Endothelial cell of umbilical vein (primary cell): ENCODE results near the gene SYNDIG1. TPM values are rescaled to one million over a fixed set of nuclear protein-coding genes. Genes with fewer than 3 reads are reported as not detected.

Source experiments
- BruUV-seq: library from RNA; stranded (reverse); fragments of 400-500 nt; replicated peaks from 2 replicates; lab custom pipeline; 2021; lab: Mats Ljungman, UMichigan
- CTCF ChIA-PET: fragments of 300-600, 350-600 bp; sonication (Branson Sonifier 250); formaldehyde crosslinking; loops from one replicate; lab custom pipeline; 2021; ENCODE audit warnings: antibody characterized with exemption, inconsistent platforms; lab: Charles Lee
- POLR2A ChIA-PET: fragments of 300-600, 350-600 bp; sonication (Branson Sonifier 250); formaldehyde crosslinking; loops from one replicate; lab custom pipeline; 2021; ENCODE audit warnings: antibody characterized with exemption, inconsistent platforms; lab: Charles Lee
- DNase-seq: peaks from one replicate; pipeline ENCODE4 v3.0.0-alpha.2; 2011; ENCODE audit warnings: low read depth, low spot score
- FAIRE-seq: peaks from 2 replicates; lab custom pipeline; 2011; peaks lifted over from hg19 to GRCh38; lab: Jason Lieb, UNC
- H2AFZ ChIP-seq: 2 replicates; pipeline ENCODE4 v1.6.0; 2012; ENCODE audit warnings: low read depth, low read length, control low read depth, inconsistent platforms
- H3K27ac ChIP-seq: 2 replicates; pipeline ENCODE4 v1.5.1; 2011; ENCODE audit warnings: low read depth, mild to moderate bottlenecking, control low read depth, low read length, moderate library complexity; ENCODE audit not compliant: insufficient read depth
- H3K27me3 ChIP-seq, 2 experiments: 2 replicates each; pipeline versions ENCODE4 v1.6.0 to v1.6.1; 2011; ENCODE audit warnings: low read length in 2 of 2, mixed read lengths in 1 of 2; ENCODE audit not compliant: control insufficient read depth in 2 of 2, insufficient read depth in 2 of 2
- H3K36me3 ChIP-seq, 2 experiments: 2 replicates in 1 of 2; 3 replicates in 1 of 2; pipeline ENCODE4 v1.5.1; 2011; ENCODE audit warnings: low read length in 2 of 2, mild to moderate bottlenecking in 1 of 2, moderate library complexity in 1 of 2; ENCODE audit not compliant: control insufficient read depth in 2 of 2, insufficient read depth in 2 of 2; ENCODE audit errors: extremely low read depth in 1 of 2
- H3K4me1 ChIP-seq: 3 replicates; pipeline ENCODE4 v1.5.1; 2011; ENCODE audit warnings: mild to moderate bottlenecking, low read length; ENCODE audit not compliant: control insufficient read depth, insufficient read depth; ENCODE audit errors: extremely low read depth
- H3K4me2 ChIP-seq: 2 replicates; pipeline ENCODE4 v1.6.1; 2011; ENCODE audit warnings: low read length, control low read depth, mixed read lengths; ENCODE audit not compliant: insufficient read depth
- H3K4me3 ChIP-seq, 3 experiments: fragments of 200-600 bp in 1 of 3; sonication (generic), shearing (Covaris generic) in 1 of 3; replicated peaks in 1 of 3; 2 replicates each; pipeline ENCODE4 v1.5.1; 2011 to 2016; ENCODE audit warnings: control low read depth in 3 of 3, low read length in 3 of 3, mild to moderate bottlenecking in 2 of 3, inconsistent platforms in 1 of 3, low read depth in 1 of 3, moderate library complexity in 1 of 3; ENCODE audit not compliant: insufficient read depth in 1 of 3
- H3K79me2 ChIP-seq: 2 replicates; pipeline ENCODE4 v1.6.0; 2012; ENCODE audit warnings: low read length, inconsistent platforms; ENCODE audit not compliant: control insufficient read depth, insufficient read depth
- H3K9ac ChIP-seq: replicated peaks from 2 replicates; pipeline ENCODE3; 2011; ENCODE audit warnings: low read length, control low read depth; ENCODE audit not compliant: insufficient read depth; ENCODE audit errors: extremely low read depth
- H3K9me1 ChIP-seq: replicated peaks from 3 replicates; pipeline ENCODE4 v1.6.0; 2011; ENCODE audit warnings: mild to moderate bottlenecking, low read length; ENCODE audit not compliant: control insufficient read depth, insufficient read depth; ENCODE audit errors: extremely low read depth
- H3K9me3 ChIP-seq: replicated peaks from 2 replicates; pipeline ENCODE4 v1.5.1; 2012; ENCODE audit warnings: low read length, inconsistent platforms; ENCODE audit not compliant: control insufficient read depth, insufficient read depth
- H4K20me1 ChIP-seq: replicated peaks from 2 replicates; pipeline ENCODE3; 2011; ENCODE audit warnings: mild to moderate bottlenecking, low read length; ENCODE audit not compliant: control insufficient read depth, insufficient read depth; ENCODE audit errors: extremely low read depth
- CTCF ChIP-seq, 2 donors: IDR thresholded peaks; 1 replicate in 1 of 2; 2 replicates in 1 of 2; pipeline ENCODE4 v1.5.1; 2011; ENCODE audit warnings: low read length in 2 of 2, mild to moderate bottlenecking in 2 of 2, moderate library complexity in 2 of 2, control low read depth in 1 of 2, inconsistent platforms in 1 of 2, low read depth in 1 of 2; ENCODE audit not compliant: insufficient read depth in 1 of 2; ENCODE audit errors: extremely low read depth in 1 of 2
- EZH2 ChIP-seq: IDR thresholded peaks from 2 replicates; pipeline ENCODE4 v1.6.1; 2012; ENCODE audit warnings: borderline replicate concordance, low read depth, mild to moderate bottlenecking, moderate library complexity, low read length, inconsistent platforms; ENCODE audit not compliant: severe bottlenecking
- FOS ChIP-seq: IDR thresholded peaks from 2 replicates; pipeline ENCODE4 v1.6.1; 2011; ENCODE audit warnings: mild to moderate bottlenecking, low read length, moderate library complexity, borderline replicate concordance; ENCODE audit not compliant: insufficient read depth
- GATA2 ChIP-seq: IDR thresholded peaks from 2 replicates; pipeline ENCODE4 v1.7.0; 2011; ENCODE audit warnings: low read depth, mild to moderate bottlenecking, moderate library complexity, mixed read lengths, low read length; ENCODE audit not compliant: insufficient read length, insufficient read depth
- JUN ChIP-seq: IDR thresholded peaks from 2 replicates; pipeline ENCODE4 v1.6.1; 2011; ENCODE audit warnings: borderline replicate concordance, low read depth; ENCODE audit not compliant: insufficient read length, insufficient read depth
- MYC ChIP-seq: IDR thresholded peaks from one replicate; pipeline ENCODE4 v1.6.1; 2011; ENCODE audit warnings: mild to moderate bottlenecking, low read depth, low read length
- POLR2A ChIP-seq: IDR thresholded peaks from 2 replicates; pipeline ENCODE4 v1.6.1; 2012; ENCODE audit warnings: low read depth, mild to moderate bottlenecking, control low read depth, low read length
- POLR2AphosphoS5 ChIP-seq: IDR thresholded peaks from 2 replicates; pipeline ENCODE4 v1.6.1; 2012; ENCODE audit warnings: low read depth, mild to moderate bottlenecking, control low read depth, low read length, moderate library complexity; ENCODE audit not compliant: insufficient read depth
- dilution Hi-C: fragments of 300-500 bp; cut with MboI; formaldehyde crosslinking; loops from one replicate; pipeline ENCODE4 v1.15.0; 2019; ENCODE audit warnings: low sequenced_read_pairs; ENCODE audit not compliant: extremely low pct_ligation_motif_present
- intact Hi-C: fragments of 100-400 bp; cut with micrococcal nuclease; formaldehyde crosslinking; loops from one replicate; pipeline ENCODE4 v1.10.0; 2022
- polyA plus RNA-seq, 4 experiments: library from polyadenylated mRNA; depleted of rRNA in 3 of 4; stranded (reverse) in 3 of 4; unstranded in 1 of 4; fragments of >200 nt; gene quantifications; 2 replicates each; pipeline versions ENCODE4 v1.2.1 to v1.2.3, GENCODE V29; 2011 to 2012; ENCODE audit warnings: missing spikeins in 1 of 4
- total RNA-seq: library from RNA; stranded (reverse); gene quantifications from 2 replicates; pipeline ENCODE4 v1.2.3, GENCODE V29; 2021
- TF ChIP-seq, protein P1 (sequence below): IDR thresholded peaks from 2 replicates; pipeline ENCODE4 v1.6.1; 2011; ENCODE audit not compliant: insufficient read depth, insufficient read length

Gene SYNDIG1
- total and polyA plus RNA-seq, 2 donors (not counting 3 experiments of a cell fraction or from before 2014, with no cell fraction given): not detected

- Histone ChIP-seq H3K79me2 (no peaks in the 10 kb centered on the region), H3K9ac (no peak overlapping the region), H3K36me3 (no peaks in the 10 kb centered on the region), H2AFZ (no peak overlapping the region), H3K4me3 (no peak overlapping the region), H3K9me1 (no peaks in the 10 kb centered on the region), H3K4me2 (no peak overlapping the region), H4K20me1 (no peaks in the 10 kb centered on the region), H3K9me3 (peaks cover 4% of the 10 kb centered on the region), H3K27ac (no peak overlapping the region), H3K27me3 (no peaks in the 10 kb centered on the region), H3K4me1 (no peaks in the 10 kb centered on the region)
- intact Hi-C loops (no loop called here), dilution Hi-C loops (no loop called here)
- FAIRE-seq: no peak
- TF ChIP-seq MYC: no peak
- TF ChIP-seq GATA2: no peak
- no peak for TF ChIP-seq EZH2
- TF ChIP-seq FOS: no peak
- no peak for TF ChIP-seq JUN
- no peak for TF ChIP-seq CTCF (IDR thresholded peaks at IDR 0.05; ENCODE audit: extremely low read depth in 1 of 2, insufficient read depth in 1 of 2, low read depth in 1 of 2, low read length in 2 of 2)
- no peak for TF ChIP-seq POLR2AphosphoS5
- no peak for TF ChIP-seq POLR2A
- TF ChIP-seq, protein P1, sequence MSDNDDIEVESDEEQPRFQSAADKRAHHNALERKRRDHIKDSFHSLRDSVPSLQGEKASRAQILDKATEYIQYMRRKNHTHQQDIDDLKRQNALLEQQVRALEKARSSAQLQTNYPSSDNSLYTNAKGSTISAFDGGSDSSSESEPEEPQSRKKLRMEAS: no peak
- DNase-seq: no peak
- no TSS peak for BruUV-seq
- CTCF ChIA-PET: no interaction called here
- POLR2A ChIA-PET: no interaction called here
Observed at GRCh38 chr20:24651976-24652345, 182.5 kb downstream of the SYNDIG1 start.
